VCaP (cell line): ENCODE measurements around the gene SPG21.

Experiments
- H3K27ac ChIP-seq: fragments of 450-650 bp; 2 replicates; pipeline ENCODE4 v1.5.1; 2017
- CTCF ChIP-seq: fragments of 450-650 bp; conservative IDR thresholded peaks from 2 replicates; pipeline ENCODE4 v1.5.1; 2017; ENCODE audit warnings: mild to moderate bottlenecking, moderate library complexity

The SPG21 gene

GRCh38 chr15:64925335-64926330, 64.1 kb downstream of the SPG21 start:
- H3K27ac ChIP-seq = no peak overlapping the region
- no peak for TF ChIP-seq CTCF

- TF ChIP-seq CTCF = no peak
- no peak overlapping the region for H3K27ac ChIP-seq
These were observed 66.2 kb downstream of the SPG21 start for GRCh38 chr15:64923546-64923945.

- TF ChIP-seq CTCF = no peak
These were observed 68.0 kb downstream of the SPG21 start for GRCh38 chr15:64921711-64922110.

GRCh38 chr15:64919721-64920120, 70.0 kb downstream of the SPG21 start:
- no peak overlapping the region for H3K27ac ChIP-seq
- TF ChIP-seq CTCF = no peak

More at GRCh38 chr15:64921711-64922110, 68.0 kb downstream of the SPG21 start:
- no peak overlapping the region for H3K27ac ChIP-seq

GRCh38 chr15:64917211-64917610, 72.5 kb downstream of the SPG21 start:
- TF ChIP-seq CTCF = no peak
- H3K27ac ChIP-seq = no peak overlapping the region

GRCh38 chr15:64916365-64916764, 73.3 kb downstream of the SPG21 start:
- H3K27ac ChIP-seq = no peak overlapping the region
- no peak for TF ChIP-seq CTCF

GRCh38 chr15:64915518-64916227, 74.0 kb downstream of the SPG21 start:
- H3K27ac ChIP-seq = no peak overlapping the region
- no peak for TF ChIP-seq CTCF
